ENCODE data around the gene CASKIN2.
A peak's percentile ranks its signal among the peaks of the same experiment; 100 is the strongest.
"Not testable (repeated sequence)": the region's sequence is repeated elsewhere in the genome, so short reads cannot be mapped to it uniquely, and the experiment has no call there.

The CASKIN2 gene

DNA sequence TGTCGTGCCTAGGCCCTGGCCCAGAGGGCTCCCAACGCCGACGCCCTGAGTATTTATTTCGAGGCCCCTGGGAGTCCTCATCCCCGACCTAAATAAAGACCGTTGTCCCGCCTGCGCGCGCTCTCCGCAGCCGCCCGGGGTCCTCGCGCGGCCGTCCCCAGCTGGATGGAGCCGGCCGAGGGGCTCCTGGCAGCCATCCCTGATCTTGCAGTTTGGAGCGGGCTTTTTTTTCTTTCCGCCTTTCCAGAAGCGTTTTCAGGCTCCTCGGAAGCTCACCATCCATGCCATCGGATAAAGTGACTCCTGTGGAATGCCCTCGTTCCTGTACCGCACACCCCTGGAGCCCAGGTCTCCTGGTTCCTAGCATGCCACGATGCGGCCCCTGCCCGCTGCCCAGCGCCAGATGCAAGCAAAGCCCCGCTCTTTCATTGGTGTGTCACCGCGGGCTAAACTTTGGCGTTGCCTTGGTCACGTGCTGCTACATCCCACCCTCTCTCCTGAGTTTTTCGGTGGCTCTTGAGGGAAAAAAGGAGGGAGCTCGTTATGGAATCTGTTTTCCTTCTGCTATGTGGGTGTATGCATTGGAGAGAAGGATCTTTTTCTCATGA, 58.2 kb downstream of the CASKIN2 start:
- DNase-seq, result peak; percentile 74

DNA sequence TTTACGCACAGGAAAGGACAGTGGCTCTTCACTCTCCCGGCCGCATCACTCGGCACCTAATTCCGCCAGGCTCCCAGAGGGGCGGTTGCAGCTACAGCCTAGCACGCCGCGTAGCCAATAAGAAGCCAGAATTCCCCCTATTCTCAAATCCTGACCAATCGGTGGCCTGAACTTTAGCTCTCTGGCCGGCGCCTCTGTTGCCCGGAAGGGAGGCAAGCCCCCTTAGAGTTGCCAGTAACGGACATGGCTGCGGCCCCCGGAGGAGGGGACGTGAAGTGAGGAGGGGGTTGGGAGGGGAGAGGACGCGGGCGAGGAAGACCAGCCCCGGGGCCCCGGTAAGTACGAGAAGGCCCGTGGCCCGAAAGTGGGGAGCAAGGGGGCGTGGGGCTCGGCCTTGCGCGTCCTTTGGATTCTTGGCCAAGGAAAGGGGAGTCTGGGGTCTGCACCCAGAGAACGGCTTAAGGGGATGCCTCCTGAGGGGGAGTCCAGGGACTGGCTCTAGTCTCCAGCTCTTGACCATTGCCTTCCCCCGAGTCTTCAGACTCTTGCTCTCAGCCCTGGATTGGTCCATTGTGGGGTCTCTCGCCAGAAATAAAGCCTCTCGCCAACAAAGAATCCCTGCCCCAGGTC, 58.8 kb downstream of the CASKIN2 start, which contains the start of gene TMEM94:
Gene TMEM94 (plus strand): TSS at position 219 of the 630 bp plus-strand sequence. CDS start 15,271 bp downstream, outside the sequence.
- DNase-seq, result peak; percentile 98

DNA sequence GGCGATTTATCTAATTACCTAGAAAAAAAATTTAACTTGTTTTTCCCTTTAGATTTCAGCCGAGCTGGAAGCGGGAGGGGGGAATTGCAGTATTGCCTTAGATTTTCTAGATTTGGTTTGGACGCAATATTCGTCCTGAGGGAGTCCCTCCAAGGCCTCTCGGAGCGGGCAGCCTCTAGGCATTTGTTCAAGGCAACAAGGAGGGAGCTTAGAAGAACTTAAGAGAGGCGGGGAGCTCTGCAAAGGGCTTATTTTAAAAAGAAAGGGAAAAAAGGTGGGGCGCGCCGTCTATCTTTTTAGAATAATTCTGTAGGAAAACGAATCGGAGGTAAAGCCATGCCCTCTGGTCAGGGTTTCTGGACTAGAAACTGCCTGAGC, 59.3 kb downstream of the CASKIN2 start:
- DNase-seq, result no peak

DNA sequence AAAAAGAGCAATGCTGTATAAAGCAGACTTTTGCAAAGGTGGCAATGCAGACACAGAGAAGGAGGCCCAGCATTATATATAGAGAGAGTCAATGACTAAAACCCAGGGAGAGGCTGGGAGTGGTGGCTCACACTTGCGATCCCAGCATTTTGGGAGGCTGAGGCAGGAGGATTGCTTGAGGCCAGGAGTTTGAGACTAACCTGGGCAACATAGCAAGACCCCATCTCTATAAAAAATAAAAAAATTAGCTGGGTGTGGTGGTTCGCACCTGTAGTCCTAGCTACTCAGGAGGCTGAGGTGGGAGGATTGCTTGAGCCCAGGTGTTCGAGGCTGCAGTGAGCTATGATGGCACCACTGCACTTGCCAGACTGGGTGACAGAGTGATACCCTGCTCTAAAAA, 60.7 kb downstream of the CASKIN2 start:
- DNase-seq, result not testable (repeated sequence)

DNA sequence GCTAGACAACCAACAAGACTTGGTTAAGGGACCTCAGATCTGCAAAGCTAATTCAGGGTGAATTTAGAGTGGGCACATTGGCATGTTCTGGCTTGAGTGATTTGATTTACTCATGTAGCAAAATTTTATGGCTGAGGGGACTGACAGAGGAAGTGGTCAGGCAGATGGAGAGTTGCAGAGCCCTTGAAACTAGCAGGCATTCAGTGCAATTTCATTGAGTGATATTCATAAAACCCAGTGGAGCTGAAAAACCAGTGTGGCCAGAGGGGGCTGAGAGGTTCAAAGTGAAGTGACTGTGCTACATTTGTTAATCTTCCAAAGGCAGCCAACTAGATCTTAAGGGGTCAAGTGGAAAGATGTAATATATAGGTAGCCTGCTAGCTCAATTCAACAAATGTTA, 61.1 kb downstream of the CASKIN2 start:
- DNase-seq, result no peak

DNA sequence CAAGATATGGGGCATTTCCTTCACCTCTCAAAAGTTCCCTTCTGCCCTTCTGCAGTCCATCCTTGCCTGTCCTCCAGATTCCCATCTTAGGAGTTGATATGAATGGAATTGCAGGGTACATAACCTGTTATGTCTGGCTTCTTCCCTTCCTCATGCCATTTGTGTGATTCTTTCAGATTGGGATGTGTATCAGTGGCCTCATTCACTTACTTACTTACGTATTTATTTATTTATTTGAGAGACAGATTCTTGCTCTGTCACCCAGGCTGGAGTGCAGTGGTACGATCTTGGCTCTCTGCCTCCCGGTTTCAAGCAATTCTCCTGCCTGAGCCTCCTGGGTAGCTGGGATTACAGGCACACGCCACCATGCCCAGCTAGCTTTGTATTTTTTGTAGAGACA, 65.1 kb downstream of the CASKIN2 start:
- no peak for DNase-seq

Data from COR-L47 (cell line).